CD4-positive, alpha-beta memory T cell (primary cell): ENCODE data around the gene HRH3. TPM values are rescaled to one million over a fixed set of nuclear protein-coding genes. Genes with fewer than 3 reads are reported as not detected.

ENCODE experiments used
- CTCF ChIA-PET: fragments of 350-600 bp; sonication (Branson Sonifier 250); formaldehyde crosslinking; loops from one replicate; lab custom pipeline; 2021; ENCODE audit warnings: inconsistent platforms; ENCODE audit not compliant: partially characterized antibody; lab: Charles Lee
- POLR2A ChIA-PET: fragments of 350-600 bp; sonication (Branson Sonifier 250); formaldehyde crosslinking; loops from one replicate; lab custom pipeline; 2021; ENCODE audit not compliant: partially characterized antibody; lab: Charles Lee
- DNase-seq, 5 donors: peaks; one replicate each; pipeline versions ENCODE4 v3.0.0 to v3.0.0-alpha.2; 2020 to 2022; ENCODE audit warnings: mixed read lengths in 1 of 5
- H3K27ac ChIP-seq: one replicate; pipeline ENCODE4 v1.7.0; 2013; ENCODE audit warnings: low read depth, low read length
- H3K27me3 ChIP-seq: 2 replicates; pipeline ENCODE4 v1.7.0; 2013; ENCODE audit warnings: mild to moderate bottlenecking, low read length, moderate library complexity; ENCODE audit not compliant: insufficient read depth
- H3K36me3 ChIP-seq: 2 replicates; pipeline ENCODE4 v1.7.0; 2013; ENCODE audit warnings: mild to moderate bottlenecking, low read length, moderate library complexity; ENCODE audit not compliant: insufficient read depth
- H3K4me1 ChIP-seq: 2 replicates; pipeline ENCODE4 v1.7.0; 2013; ENCODE audit warnings: mild to moderate bottlenecking, low read length, moderate library complexity; ENCODE audit not compliant: insufficient read depth
- H3K4me3 ChIP-seq, 2 donors: one replicate each; pipeline ENCODE4 v1.7.0; 2013; ENCODE audit warnings: low read length in 2 of 2, mild to moderate bottlenecking in 1 of 2
- H3K9me3 ChIP-seq, 2 donors: one replicate each; pipeline ENCODE4 v1.7.0; 2013; ENCODE audit warnings: low read length in 2 of 2, control low read depth in 1 of 2; ENCODE audit not compliant: control insufficient read depth in 1 of 2
- H3K27ac Mint-ChIP-seq, 7 donors: one replicate each; pipeline ENCODE4 v1.8.0; 2020 to 2021; ENCODE audit warnings: mixed read lengths in 7 of 7, mild to moderate bottlenecking in 6 of 7, inconsistent platforms in 3 of 7, moderate library complexity in 3 of 7
- H3K27me3 Mint-ChIP-seq, 2 donors: one replicate each; pipeline ENCODE4 v1.8.0; 2020 to 2021; ENCODE audit warnings: mixed read lengths in 2 of 2
- H3K36me3 Mint-ChIP-seq, 2 donors: one replicate each; pipeline ENCODE4 v1.8.0; 2020 to 2021; ENCODE audit warnings: mixed read lengths in 2 of 2, inconsistent platforms in 1 of 2, mild to moderate bottlenecking in 1 of 2
- H3K4me1 Mint-ChIP-seq, 4 donors: one replicate each; pipeline ENCODE4 v1.8.0; 2020 to 2021; ENCODE audit warnings: mixed read lengths in 4 of 4, mild to moderate bottlenecking in 1 of 4
- H3K4me3 Mint-ChIP-seq, 8 donors: one replicate each; pipeline ENCODE4 v1.8.0; 2020 to 2021; ENCODE audit warnings: mixed read lengths in 8 of 8, mild to moderate bottlenecking in 7 of 8, moderate library complexity in 6 of 8, inconsistent platforms in 3 of 8
- H3K9me3 Mint-ChIP-seq, 8 donors: one replicate each; pipeline ENCODE4 v1.8.0; 2020 to 2021; ENCODE audit warnings: mixed read lengths in 8 of 8, mild to moderate bottlenecking in 5 of 8, inconsistent platforms in 3 of 8, moderate library complexity in 1 of 8
- intact Hi-C: fragments of 100-400 bp; cut with micrococcal nuclease; formaldehyde crosslinking; loops from one replicate; pipeline ENCODE4 v1.15.1; 2023
- polyA plus RNA-seq, 2 donors: library from polyadenylated mRNA; unstranded; fragments of 300-500 nt; fragmentation: Illumina TruSeq; gene quantifications; one replicate each; pipeline ENCODE4 v1.2.3, GENCODE V29; 2021
- total RNA-seq, 2 experiments: library from RNA; stranded (reverse); gene quantifications; one replicate each; pipeline ENCODE4 v1.2.3, GENCODE V29; 2021

HRH3 gene
- total and polyA plus RNA-seq, 4 experiments from 2014 or later, result not detected

DNA sequence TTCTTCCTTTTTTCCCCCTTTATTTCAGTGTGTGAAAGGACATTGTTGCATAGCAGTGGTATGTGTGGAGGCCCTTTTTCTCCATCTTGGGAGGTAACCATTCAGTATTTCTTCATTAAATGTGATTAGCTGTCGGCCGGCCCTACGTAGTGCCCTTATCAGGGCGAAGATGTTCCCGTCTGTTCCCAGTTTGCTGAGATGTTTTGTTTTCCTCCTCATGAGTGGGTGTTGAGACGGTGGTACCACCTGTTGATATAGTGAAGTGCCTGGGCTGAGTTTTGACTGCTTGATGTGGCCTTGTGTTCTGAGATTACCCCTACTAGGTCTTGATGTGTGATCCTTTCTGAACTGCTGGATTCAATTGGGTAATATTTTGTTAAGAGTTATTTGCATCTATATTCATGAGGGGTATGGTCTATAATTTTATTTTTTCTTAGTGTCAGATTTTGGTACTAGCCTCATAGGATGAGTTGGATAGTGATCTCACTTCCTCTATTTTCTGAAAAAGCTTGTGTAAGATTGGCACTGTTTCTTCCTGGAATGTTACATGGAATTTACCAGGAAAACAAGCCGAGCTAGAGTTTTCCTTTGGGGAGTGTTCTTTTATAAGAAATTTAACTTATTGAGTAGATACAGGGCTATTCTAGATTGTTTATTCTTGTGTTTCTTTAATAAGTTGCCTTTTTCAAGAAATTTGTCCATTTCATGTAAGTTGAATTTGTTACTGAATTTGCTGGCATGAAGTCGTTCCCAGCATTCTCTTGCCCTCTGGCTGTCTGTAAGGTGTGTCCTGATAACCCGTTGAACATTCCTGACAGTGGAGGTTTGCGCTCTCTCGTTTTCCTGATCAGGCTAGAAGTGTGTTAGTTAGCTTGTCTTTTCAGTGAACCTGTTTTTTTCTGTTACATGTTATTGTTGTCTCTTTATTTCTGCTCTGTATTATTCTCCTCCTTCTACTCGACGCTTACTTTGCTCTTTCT is 32.9 kb downstream of the HRH3 start:
- intact Hi-C loops, result no loop called here
- H3K27ac ChIP-seq, result no peak overlapping the region
- H3K27ac Mint-ChIP-seq, result peak overlapping the region in 6 of 7 donors; percentile 3 to 66 (median 57)
- POLR2A ChIA-PET, result no interaction called here
- peaks cover 16% of the 10 kb centered on the region for H3K4me1 ChIP-seq
- H3K4me3 Mint-ChIP-seq, result peak overlapping the region in 1 of 8 donors; percentile 14
- peaks cover 17 to 45% (median 33%) of the 10 kb centered on the region in 4 donors for H3K4me1 Mint-ChIP-seq
- H3K4me3 ChIP-seq, result no peak overlapping the region
- H3K27me3 ChIP-seq, result no peaks in the 10 kb centered on the region
- no peaks in the 10 kb centered on the region for H3K9me3 ChIP-seq
- peaks cover 8 to 26% of the 10 kb centered on the region in 2 donors for H3K36me3 Mint-ChIP-seq
- no peaks in the 10 kb centered on the region for H3K27me3 Mint-ChIP-seq
- no peak for DNase-seq
- peaks cover 0 to 2% (median 0%) of the 10 kb centered on the region in 8 donors for H3K9me3 Mint-ChIP-seq
- CTCF ChIA-PET, result interaction anchor here (0.6 to 1.3 kb wide), 2 partner anchors 11 to 1309 kb away, joined by 3 read pairs; no protein-coding TSS in a partner anchor
- H3K36me3 ChIP-seq, result peaks cover 18% of the 10 kb centered on the region

DNA sequence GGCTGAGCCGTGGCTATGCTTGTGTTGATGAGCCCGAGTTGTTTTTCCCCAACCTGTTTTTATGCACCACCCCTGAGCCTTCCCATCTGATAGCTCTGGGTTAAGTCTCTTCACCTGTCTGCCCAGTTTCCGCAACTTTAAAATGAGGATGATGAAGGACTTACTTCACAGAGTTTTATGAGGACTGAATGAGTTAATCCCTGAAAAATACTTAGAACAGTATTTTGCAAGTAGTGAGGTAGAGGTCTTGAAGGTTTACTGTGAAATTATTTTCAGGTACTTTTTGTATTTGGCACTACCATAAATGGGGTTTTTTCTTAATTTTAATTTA is 34.0 kb downstream of the HRH3 start:
- peaks cover 8 to 22% of the 10 kb centered on the region in 2 donors for H3K36me3 Mint-ChIP-seq
- POLR2A ChIA-PET, result no interaction called here
- peaks cover 23 to 51% (median 39%) of the 10 kb centered on the region in 4 donors for H3K4me1 Mint-ChIP-seq

DNA sequence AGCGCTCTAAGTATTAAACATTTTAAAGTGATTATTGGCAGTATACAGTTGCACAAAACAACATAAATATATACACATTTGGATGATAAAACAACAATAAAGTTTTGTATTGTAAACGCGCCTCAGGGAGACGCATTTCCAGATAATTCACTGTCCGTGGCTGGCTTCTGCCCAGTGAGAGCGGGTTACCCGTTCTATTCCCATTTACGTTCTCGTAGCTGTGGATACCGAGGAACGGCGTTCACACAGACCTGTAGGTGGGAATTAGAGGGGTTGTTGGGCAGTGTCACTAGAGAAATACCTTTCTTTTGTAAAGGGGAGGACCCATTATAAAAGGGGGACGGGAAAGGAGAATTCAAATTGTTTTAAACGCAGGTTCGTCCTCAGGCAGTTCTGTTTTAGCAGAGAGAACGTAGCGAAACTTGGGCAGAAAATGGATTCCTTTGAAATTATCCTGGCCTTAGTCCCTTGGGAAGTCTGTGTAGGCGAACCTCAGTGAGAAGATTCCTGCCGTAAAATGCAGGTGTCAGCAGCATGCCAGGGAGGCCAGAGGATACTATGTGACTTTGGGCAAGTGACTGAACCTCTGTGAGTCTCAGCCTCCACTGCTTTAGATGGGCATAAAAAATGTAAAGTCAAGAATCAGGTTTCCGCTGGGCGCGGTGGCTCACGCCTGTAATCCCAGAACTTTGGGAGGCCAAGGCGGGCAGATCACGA is 36.5 kb downstream of the HRH3 start:
- peaks cover 23 to 51% (median 38%) of the 10 kb centered on the region in 4 donors for H3K4me1 Mint-ChIP-seq
- intact Hi-C loops, result loop anchor here (1.0 to 5.0 kb wide), 4 partner anchors 61 to 204 kb away; partner anchors contain the start of genes ADRM1, LSM14B and RPS21
- H3K9me3 Mint-ChIP-seq, result peaks cover 0 to 2% (median 0%) of the 10 kb centered on the region in 8 donors
- ChIA-PET CTCF (no interaction called here), POLR2A (interaction anchor here (0.6 to 1.9 kb wide), 6 partner anchors 11 to 216 kb away, joined by 3 to 6 read pairs (median 5); partner anchors contain the start of genes LSM14B, OSBPL2 and RPS21)
- Histone ChIP-seq H3K27me3 (no peaks in the 10 kb centered on the region), H3K4me3 (peak overlapping the region; percentile 53 to 92), H3K36me3 (no peaks in the 10 kb centered on the region), H3K9me3 (no peaks in the 10 kb centered on the region), H3K4me1 (peaks cover 22% of the 10 kb centered on the region), H3K27ac (peak overlapping the region; percentile 94)
- no peak for DNase-seq
- peak overlapping the region; percentile 88 to 95 (median 92) for H3K4me3 Mint-ChIP-seq
- H3K27me3 Mint-ChIP-seq, result no peaks in the 10 kb centered on the region
- peaks cover 0 to 14% of the 10 kb centered on the region in 2 donors for H3K36me3 Mint-ChIP-seq
- peak overlapping the region; percentile 90 to 98 (median 95) for H3K27ac Mint-ChIP-seq

More for the DNA sequence above, 34.0 kb downstream of the HRH3 start:
- H3K27ac Mint-ChIP-seq, result peak overlapping the region in 3 of 7 donors; percentile 39 to 75 (median 43)
- H3K27me3 Mint-ChIP-seq, result no peaks in the 10 kb centered on the region
- peak overlapping the region in 1 of 8 donors; percentile 15 for H3K4me3 Mint-ChIP-seq
- H3K9me3 ChIP-seq, result no peaks in the 10 kb centered on the region
- intact Hi-C loops, result no loop called here
- H3K27me3 ChIP-seq, result no peaks in the 10 kb centered on the region
- peaks cover 15% of the 10 kb centered on the region for H3K36me3 ChIP-seq
- peaks cover 0 to 2% (median 0%) of the 10 kb centered on the region in 8 donors for H3K9me3 Mint-ChIP-seq
- CTCF ChIA-PET, result no interaction called here
- no peak overlapping the region for H3K4me3 ChIP-seq
- DNase-seq, result no peak
- H3K27ac ChIP-seq, result no peak overlapping the region
- H3K4me1 ChIP-seq, result peaks cover 22% of the 10 kb centered on the region

DNA sequence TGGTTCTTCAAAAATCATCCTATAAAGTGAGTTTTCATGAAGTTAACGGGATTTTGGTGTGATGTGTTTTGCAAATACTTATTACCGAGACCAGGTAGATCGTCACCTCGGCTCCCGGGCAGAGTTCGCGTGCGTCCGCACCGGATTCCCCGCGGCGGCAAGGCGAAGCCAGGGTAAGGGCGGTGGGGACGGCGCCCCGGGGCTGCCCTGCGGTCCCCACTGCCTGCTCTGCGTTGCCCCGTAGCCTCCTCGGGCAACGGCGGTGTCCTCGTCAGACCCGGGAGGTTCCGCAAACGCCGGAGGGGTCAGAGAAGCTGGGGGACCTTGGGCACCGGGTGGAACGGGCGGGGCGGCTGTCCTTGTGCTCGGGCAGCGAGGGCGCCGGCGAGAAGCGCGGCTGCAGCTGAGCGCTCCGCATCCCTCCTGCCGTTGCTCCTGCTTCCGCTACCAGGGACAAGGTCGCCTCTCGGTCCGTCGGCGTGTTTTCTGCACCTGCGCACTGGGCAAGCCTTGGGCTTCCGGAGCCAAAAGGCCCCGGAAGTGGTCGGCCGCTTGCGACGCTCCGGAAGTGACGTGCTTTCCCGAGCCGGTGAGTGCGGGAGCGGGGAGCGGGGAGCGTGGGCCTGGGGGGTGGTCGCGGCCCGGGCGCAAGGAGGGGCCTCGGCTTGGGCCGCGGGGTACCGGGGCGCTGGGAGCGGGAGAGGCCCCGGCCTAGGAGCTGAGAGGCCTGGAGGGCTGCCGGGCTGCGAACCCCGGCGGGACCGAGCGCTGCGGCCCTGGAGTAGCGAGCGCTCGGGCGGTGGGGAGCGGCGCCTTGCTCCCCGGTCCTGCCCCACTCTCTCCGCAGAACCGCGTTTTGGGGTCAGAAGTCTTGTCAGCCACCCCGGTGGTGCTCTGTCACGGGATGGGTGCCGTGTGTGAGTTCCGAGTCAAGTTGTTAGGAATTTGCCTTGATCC is 37.3 kb downstream of the HRH3 start, which contains the start of gene MTG2:
Gene MTG2 (plus strand): TSS at position 560 of the 957 bp plus-strand sequence. CDS start 10,393 bp downstream, outside the sequence.
- peak within 1 kb of the TSS; percentile 94 for H3K27ac ChIP-seq
- DNase-seq, result peak; percentile 91 to 96 (median 93)
- CTCF ChIA-PET, result no interaction called here
- Mint-ChIP-seq H3K27me3 (no peaks in the 10 kb centered on the region), H3K4me1 (peaks cover 23 to 50% (median 37%) of the 10 kb centered on the region in 4 donors), H3K4me3 (peak within 1 kb of the TSS; percentile 91 to 97 (median 92)), H3K27ac (peak within 1 kb of the TSS; percentile 93 to 98 (median 96)), H3K9me3 (peaks cover 0 to 2% (median 0%) of the 10 kb centered on the region in 8 donors), H3K36me3 (peaks cover 0 to 14% of the 10 kb centered on the region in 2 donors)
- peak within 1 kb of the TSS; percentile 53 to 92 for H3K4me3 ChIP-seq
- peaks cover 22% of the 10 kb centered on the region for H3K4me1 ChIP-seq
- H3K9me3 ChIP-seq, result no peaks in the 10 kb centered on the region
- H3K36me3 ChIP-seq, result no peaks in the 10 kb centered on the region
- H3K27me3 ChIP-seq, result no peaks in the 10 kb centered on the region
- intact Hi-C loops, result loop anchor here (1.0 to 5.0 kb wide), 7 partner anchors 39 to 225 kb away; partner anchors contain the start of genes ADRM1, CABLES2, LSM14B and OSBPL2
- POLR2A ChIA-PET, result interaction anchor here (0.6 to 1.9 kb wide), 13 partner anchors 10 to 217 kb away, joined by 3 to 6 read pairs (median 3); partner anchors contain the start of genes LSM14B, OSBPL2, PSMA7 and RPS21

DNA sequence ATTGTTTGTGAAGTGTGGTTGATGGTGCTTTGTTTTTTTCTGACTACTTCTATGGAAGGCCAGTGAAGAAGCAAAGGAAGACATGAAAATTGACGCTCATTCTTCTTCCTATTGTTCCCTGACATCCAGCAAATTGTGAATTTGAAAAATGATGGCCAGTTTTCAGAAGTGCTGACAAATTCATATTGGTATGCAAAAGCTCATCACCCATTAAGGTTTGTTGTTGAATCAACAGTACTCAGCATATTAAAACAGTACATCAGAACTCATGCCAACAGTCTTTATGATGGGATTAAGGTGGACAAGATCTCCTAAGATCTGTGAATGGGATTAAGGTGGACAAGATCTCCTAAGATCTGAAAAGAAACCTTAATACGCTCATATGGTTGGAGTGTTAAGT is 38.3 kb downstream of the HRH3 start:
- POLR2A ChIA-PET, result interaction anchor here (1.2 to 1.9 kb wide), 2 partner anchors 60 to 115 kb away, joined by 3 to 4 read pairs; partner anchors contain the start of gene LSM14B
- Histone ChIP-seq H3K4me3 (peak overlapping the region in 1 of 2 donors; percentile 92), H3K27ac (peak overlapping the region; percentile 94), H3K4me1 (peaks cover 22% of the 10 kb centered on the region), H3K27me3 (no peaks in the 10 kb centered on the region), H3K9me3 (no peaks in the 10 kb centered on the region), H3K36me3 (no peaks in the 10 kb centered on the region)
- intact Hi-C loops, result loop anchor here (1.0 to 5.0 kb wide), 5 partner anchors 39 to 225 kb away; partner anchors contain the start of genes CABLES2, OSBPL2, PSMA7 and RPS21
- H3K27ac Mint-ChIP-seq, result peak overlapping the region; percentile 93 to 98 (median 96)
- H3K4me1 Mint-ChIP-seq, result peaks cover 15 to 41% (median 30%) of the 10 kb centered on the region in 4 donors
- CTCF ChIA-PET, result no interaction called here
- DNase-seq, result peak in 1 of 5 donors; percentile 2
- peaks cover 0 to 2% (median 0%) of the 10 kb centered on the region in 8 donors for H3K9me3 Mint-ChIP-seq
- peak overlapping the region; percentile 89 to 97 (median 92) for H3K4me3 Mint-ChIP-seq
- peaks cover 0 to 12% of the 10 kb centered on the region in 2 donors for H3K36me3 Mint-ChIP-seq
- H3K27me3 Mint-ChIP-seq, result no peaks in the 10 kb centered on the region

DNA sequence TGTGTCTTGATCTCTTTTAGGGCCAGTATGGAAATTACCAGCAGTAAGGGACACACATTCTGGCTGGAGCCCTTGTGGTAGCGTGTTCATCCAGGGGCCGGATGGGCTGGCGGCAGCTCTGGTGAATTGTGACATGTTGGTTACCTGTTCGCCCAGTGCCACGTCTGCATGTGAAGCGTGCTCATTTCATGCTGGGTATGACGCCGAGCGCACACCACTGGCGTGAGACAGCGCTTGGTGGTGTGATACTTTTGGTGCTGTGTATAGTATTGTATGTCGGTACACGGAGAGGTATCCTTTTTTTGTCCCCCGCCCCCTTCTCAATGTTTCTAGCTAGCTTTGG is 40.9 kb downstream of the HRH3 start:
- no peak overlapping the region for H3K4me3 Mint-ChIP-seq
- no peak overlapping the region for H3K27ac Mint-ChIP-seq
- peaks cover 13 to 24% (median 15%) of the 10 kb centered on the region in 4 donors for H3K4me1 Mint-ChIP-seq

More for the DNA sequence above, 40.9 kb downstream of the HRH3 start:
- no peaks in the 10 kb centered on the region for H3K9me3 ChIP-seq
- POLR2A ChIA-PET, result no interaction called here
- peaks cover 15% of the 10 kb centered on the region for H3K4me1 ChIP-seq
- intact Hi-C loops, result no loop called here
- H3K36me3 ChIP-seq, result peaks cover 4% of the 10 kb centered on the region
- CTCF ChIA-PET, result no interaction called here
- no peak overlapping the region for H3K27ac ChIP-seq
- H3K36me3 Mint-ChIP-seq, result peaks cover 7 to 22% of the 10 kb centered on the region in 2 donors
- peaks cover 0 to 2% (median 0%) of the 10 kb centered on the region in 8 donors for H3K9me3 Mint-ChIP-seq
- H3K27me3 Mint-ChIP-seq, result no peaks in the 10 kb centered on the region
- DNase-seq, result no peak
- no peaks in the 10 kb centered on the region for H3K27me3 ChIP-seq
- no peak overlapping the region for H3K4me3 ChIP-seq
